ENCODE data around the gene CTTN. TPM values are rescaled to one million over a fixed set of nuclear protein-coding genes. Genes with fewer than 3 reads are reported as not detected.

CTTN gene
- total RNA-seq, 1 experiment from 2014 or later, result 121 TPM

DNA sequence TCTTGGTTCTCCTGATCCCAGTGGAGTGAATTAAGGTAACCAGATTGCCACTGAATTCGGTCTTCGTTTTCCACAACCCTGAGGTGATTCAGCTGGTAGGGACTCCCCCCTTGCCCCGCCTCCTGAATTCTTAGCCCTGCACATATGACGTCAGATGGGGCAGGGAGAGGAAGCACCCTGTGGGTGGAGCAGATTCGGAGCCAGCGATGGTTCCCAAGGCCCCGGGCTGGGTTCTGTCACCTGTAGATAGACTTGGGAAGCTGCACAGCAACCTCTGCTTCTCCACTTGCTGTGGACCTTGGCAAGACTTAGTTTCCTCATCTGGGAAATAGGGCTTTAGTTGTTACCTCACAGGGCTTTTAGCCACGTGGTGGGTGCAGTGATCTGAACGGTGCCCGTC, 67.8 kb downstream of the CTTN start:
- no peak for DNase-seq (ENCODE audit: low spot score)
- in situ Hi-C loops (cut with HindIII; ENCODE audit: low sequenced_read_pairs), result no loop called here

DNA sequence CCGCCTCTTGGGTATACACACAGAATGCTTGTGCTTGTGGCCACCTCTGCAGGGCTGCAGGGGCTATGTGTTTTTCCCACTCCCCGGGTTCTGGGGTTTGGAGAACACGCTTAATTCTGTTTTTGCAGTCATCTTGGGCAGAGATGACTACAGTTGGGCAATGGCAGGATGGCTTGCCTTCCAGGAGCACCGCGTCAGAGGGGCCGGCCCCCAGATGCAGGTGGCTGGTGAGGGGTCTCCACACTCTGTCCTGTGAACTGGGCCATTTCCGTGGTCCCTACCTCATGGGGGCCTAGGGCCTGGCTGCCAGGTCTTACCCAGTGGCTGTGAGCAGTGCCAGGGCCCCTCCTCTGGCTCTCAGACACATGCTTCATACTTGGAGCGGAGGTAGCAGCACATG, 68.3 kb downstream of the CTTN start:
- no peak for DNase-seq (ENCODE audit: low spot score)
- in situ Hi-C loops (cut with HindIII; ENCODE audit: low sequenced_read_pairs), result no loop called here

- DNase-seq (ENCODE audit: low spot score), result peak; percentile 81
- in situ Hi-C loops (cut with HindIII; ENCODE audit: low sequenced_read_pairs), result no loop called here
Observed at GRCh38 chr11:70467201-70468085, 69.1 kb downstream of the CTTN start.

DNA sequence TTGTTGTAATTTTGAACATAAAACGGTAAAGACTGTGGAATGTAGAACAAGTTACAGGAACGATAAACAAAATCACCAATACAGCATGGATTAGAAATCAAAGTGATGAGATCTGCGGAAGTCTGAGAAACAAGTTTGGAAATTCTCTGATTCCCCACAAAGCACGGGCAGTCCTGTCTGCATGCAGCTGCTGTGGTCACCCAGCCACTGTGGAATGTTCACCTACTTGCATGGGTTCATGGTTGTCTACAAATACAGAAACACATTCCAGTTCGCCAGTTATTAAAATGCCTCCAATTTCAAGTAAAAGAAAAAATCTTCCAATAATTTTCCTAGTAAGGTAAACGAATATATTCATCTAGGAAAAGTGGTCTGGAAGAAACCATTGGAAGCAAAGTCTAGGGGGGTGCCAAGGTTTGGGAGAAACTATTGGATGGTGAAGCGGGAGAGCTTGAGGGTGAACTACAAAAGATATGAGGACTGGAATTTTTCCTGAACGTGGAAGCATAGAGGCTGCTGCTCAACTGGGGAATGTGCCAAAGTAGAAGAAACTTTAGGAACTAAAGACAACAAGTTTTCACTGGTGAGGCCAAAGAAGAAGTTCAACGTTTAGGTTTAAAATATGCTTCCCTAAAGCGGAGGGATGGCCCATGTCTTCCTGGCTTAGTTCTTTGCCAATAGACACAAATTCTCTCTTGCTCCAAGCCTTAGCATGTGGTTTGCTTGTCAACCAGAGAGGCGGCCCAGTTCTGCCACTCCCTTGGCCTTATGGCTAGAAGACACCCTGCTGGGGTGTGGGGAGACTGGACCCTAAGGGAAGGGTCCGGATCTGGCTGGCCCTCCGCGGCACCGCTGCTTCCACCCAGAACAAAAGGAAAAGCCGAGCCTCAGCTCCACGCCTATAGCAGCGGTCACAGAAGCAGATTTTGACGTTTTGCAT, 70.2 kb downstream of the CTTN start:
- no peak for DNase-seq (ENCODE audit: low spot score)
- in situ Hi-C loops (cut with HindIII; ENCODE audit: low sequenced_read_pairs), result no loop called here

- in situ Hi-C loops (cut with HindIII; ENCODE audit: low sequenced_read_pairs), result no loop called here
Observed at GRCh38 chr11:70470127-70470526, 71.8 kb downstream of the CTTN start.

DNA sequence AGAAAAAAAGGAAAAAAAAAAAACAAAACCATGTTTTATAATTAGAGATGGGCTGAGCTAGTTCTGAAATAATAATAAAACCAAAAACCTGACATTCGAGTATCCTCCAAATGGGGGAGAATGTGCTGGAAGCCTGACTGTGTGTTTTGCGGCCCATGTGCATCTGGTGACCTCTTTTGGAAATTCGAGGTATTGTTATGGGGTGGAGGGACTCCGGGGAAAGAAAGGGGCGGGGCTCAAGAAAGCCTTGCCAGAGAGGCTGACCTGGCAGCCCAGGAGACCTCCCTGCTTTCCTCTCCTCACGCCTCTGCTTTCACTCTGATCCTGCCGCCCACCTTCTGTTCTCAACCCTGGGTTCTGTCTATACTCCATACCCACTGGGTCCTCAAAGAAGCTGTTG, 72.9 kb downstream of the CTTN start:
- no peak for DNase-seq (ENCODE audit: low spot score)
- in situ Hi-C loops (cut with HindIII; ENCODE audit: low sequenced_read_pairs), result no loop called here

More at GRCh38 chr11:70470127-70470526, 71.8 kb downstream of the CTTN start:
- no peak for DNase-seq (ENCODE audit: low spot score)

- in situ Hi-C loops (cut with HindIII; ENCODE audit: low sequenced_read_pairs), result no loop called here
- DNase-seq (ENCODE audit: low spot score), result no peak
Observed at GRCh38 chr11:70472240-70472639, 73.9 kb downstream of the CTTN start.

DNA sequence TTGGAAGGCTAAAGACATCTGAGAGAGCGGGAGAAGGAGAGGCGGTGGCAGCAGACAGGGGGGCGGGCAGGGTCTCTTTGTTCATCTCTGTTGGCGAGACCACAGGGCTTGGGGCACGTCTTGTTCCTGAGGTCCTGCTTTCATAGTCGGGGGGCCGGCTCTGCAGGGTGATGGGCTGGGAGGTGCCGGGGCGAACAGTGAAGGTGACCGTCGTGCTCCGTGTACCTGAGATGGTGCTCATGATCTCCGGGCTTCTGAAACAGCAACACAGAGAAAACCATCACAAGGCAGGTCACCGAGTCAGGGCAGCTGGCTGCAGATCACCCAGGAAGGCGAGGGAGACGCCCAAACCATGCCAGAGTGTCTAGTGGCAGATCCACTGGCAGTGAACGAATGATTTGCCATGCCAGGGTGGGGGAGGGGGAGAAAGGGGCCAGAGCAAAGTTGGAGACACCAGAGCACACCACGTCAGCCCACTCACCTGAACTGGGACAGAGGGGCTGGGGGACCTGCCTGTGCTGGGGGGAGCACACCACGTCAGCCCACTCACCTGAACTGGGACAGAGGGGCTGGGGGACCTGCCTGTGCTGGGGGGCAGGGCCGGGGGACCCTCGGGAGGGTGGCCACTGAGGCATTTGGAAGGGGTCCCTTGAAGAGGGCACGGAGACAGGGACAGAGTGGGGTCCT, 75.0 kb downstream of the CTTN start:
- in situ Hi-C loops (cut with HindIII; ENCODE audit: low sequenced_read_pairs), result no loop called here
- DNase-seq (ENCODE audit: low spot score), result no peak

GRCh38 chr11:70473873-70474690, 75.8 kb downstream of the CTTN start:
- DNase-seq (ENCODE audit: low spot score), result no peak
- in situ Hi-C loops (cut with HindIII; ENCODE audit: low sequenced_read_pairs), result no loop called here

DNA sequence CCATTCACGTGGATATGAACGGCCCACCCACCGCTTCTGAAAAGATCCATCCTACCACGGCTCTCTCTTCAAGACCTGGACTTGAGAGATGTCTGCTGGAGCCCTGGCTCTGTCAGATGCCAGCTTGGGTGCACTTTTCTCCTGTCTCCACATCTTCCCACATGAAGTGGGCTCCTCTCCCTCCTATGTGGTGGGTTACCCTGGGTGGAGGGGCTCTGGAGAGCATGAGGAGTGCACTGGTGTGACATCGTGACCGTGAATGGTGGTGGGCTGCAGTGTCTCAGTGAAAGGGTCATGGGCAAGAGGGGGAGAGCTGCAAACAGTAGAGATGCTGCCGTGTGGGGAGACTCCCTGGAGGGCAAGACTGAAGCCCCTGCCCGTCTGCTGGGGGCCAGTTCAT, 76.4 kb downstream of the CTTN start:
- in situ Hi-C loops (cut with HindIII; ENCODE audit: low sequenced_read_pairs), result no loop called here
- no peak for DNase-seq (ENCODE audit: low spot score)

GRCh38 chr11:70476669-70477068, 78.3 kb downstream of the CTTN start:
- in situ Hi-C loops (cut with HindIII; ENCODE audit: low sequenced_read_pairs), result no loop called here
- no peak for DNase-seq (ENCODE audit: low spot score)

DNA sequence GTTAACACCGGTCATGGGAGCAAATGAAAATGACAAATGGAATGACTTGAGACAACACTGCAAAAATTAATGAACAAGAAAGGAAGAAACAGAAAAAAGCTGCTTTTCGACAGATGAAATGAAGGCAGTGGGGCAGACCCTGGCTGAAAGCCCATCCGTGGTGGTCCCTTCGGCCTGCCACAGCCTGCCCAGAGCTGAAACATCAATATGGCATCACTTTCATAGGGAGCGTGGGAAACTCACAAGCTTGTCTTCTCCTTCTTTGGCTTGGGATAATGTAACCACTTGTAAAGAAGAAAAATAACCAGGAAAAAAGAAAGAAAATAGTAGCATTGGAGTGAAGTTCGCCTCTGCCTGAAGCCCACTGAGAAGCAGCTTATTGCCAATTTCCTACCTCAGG, 78.8 kb downstream of the CTTN start:
- DNase-seq (ENCODE audit: low spot score), result no peak
- in situ Hi-C loops (cut with HindIII; ENCODE audit: low sequenced_read_pairs), result no loop called here

- in situ Hi-C loops (cut with HindIII; ENCODE audit: low sequenced_read_pairs), result no loop called here
- peak; percentile 70 for DNase-seq (ENCODE audit: low spot score)
Observed at GRCh38 chr11:70477609-70478008, 79.3 kb downstream of the CTTN start.

DNA sequence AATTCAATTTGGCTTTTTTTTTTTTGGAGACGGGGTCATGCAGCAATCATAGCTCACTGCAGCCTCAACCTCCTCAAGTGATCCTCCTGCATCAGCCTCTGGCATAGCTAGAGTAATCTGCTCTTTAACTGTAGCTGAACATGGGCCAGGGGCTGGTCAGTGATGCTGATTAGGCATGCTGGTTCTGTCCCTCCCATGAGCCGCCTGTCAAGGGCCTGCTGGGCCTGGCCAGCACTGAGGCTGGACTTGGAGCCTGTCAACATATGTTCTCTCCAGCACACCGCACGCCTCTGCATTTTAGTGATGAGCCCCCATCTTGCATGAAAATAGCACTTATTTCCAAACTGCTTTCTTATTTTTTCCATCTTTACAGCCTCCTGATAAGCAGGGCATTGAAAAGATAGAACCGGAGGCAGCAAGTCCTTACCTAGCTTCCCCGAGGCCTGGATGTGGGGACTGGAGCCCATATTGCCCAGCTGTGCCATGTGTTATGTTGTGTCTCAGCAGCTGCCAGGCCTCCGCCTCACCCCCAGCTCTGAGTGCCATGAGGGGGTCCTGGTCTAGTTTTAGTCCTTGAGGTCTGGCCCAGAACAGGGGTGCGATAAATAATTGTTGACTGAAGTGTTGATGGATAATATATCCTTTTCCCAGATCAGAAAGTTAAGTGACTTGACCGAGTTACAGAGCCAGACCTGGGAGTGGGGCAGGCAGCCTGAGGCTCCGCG, 80.0 kb downstream of the CTTN start:
- DNase-seq (ENCODE audit: low spot score), result peak; percentile 53
- in situ Hi-C loops (cut with HindIII; ENCODE audit: low sequenced_read_pairs), result no loop called here

- no peak for DNase-seq (ENCODE audit: low spot score)
- in situ Hi-C loops (cut with HindIII; ENCODE audit: low sequenced_read_pairs), result no loop called here
Observed at GRCh38 chr11:70480711-70481110, 82.4 kb downstream of the CTTN start.

- peak; percentile 6 for DNase-seq (ENCODE audit: low spot score)
- in situ Hi-C loops (cut with HindIII; ENCODE audit: low sequenced_read_pairs), result no loop called here
Observed at GRCh38 chr11:70481625-70482528, 83.5 kb downstream of the CTTN start.

DNA sequence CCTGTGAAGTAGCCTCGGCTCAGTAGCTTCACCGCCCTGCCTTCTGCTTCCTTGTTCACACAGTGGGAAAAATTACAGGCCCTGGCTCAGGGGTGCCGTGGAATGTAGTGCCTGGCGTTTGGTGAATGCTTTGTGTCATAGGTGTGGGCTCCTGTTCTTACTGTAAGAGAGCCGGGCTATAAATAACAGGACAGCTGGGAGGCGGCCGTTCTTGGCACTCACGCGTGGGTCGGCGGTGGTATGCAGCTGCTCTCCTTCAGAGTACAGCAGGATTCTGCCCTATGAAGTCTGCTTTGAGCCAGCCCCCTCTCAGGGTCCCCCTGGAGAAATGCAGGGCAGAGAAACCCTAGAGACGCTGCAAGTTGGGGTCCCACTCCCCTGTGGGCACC, 84.2 kb downstream of the CTTN start:
- in situ Hi-C loops (cut with HindIII; ENCODE audit: low sequenced_read_pairs), result no loop called here
- DNase-seq (ENCODE audit: low spot score), result peak; percentile 5

All from G401 (cell line).